ENCODE data around the gene GPRC5C. TPM values are rescaled to one million over a fixed set of nuclear protein-coding genes. Genes with fewer than 3 reads are reported as not detected.

GPRC5C gene
- total and polyA plus RNA-seq, 2 of the 13 experiments (the other 11 are each of a cell fraction or from before 2014, with no cell fraction given) = 85.6 to 300 TPM

DNA sequence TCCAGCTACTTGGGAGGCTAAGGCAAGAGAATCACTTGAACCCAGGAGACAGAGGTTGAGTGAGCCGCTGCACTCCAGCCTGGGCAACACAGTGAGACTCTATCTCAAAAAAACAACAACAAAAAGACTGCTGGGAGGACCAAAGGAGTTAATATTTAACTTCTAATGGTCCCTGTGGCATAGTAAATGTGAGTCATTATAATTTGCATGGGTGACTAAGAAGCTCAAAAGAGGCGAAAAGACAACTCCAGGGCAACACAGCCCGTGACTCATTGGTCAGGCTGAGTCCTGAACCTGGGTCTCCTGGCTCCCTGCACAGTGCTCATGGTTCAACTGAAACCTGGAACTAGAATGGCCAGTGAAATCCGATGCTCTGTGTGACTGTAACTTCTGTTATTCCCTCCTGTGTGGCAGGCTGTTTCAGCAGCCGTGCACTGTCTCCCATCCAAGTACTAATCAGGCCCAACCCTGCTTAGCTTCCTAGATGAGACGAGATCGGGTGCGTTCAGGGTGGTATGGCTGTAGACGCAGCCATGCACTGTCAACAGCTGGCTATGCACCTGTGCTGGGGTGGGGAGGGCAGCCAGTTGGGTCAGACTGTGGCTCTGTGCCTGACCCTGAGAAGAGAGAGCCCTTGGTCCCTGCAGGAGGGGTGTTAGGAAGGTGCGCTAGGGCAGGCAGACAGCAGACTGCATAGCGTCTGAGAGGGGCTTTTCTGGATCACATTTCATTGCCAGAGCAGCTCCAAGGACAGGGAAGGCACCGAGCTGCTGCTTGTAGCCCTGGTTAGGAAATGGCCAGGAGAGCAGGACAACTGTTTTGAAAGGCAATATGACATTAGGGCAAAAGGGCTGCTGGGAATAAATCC, 14.5 kb upstream of the GPRC5C start (continued):
- TF ChIP-seq ZNF629 (CRISPR knock-in tag; conservative IDR thresholded peaks at IDR 0.05) = peak; percentile 94
- TF ChIP-seq, protein P1, sequence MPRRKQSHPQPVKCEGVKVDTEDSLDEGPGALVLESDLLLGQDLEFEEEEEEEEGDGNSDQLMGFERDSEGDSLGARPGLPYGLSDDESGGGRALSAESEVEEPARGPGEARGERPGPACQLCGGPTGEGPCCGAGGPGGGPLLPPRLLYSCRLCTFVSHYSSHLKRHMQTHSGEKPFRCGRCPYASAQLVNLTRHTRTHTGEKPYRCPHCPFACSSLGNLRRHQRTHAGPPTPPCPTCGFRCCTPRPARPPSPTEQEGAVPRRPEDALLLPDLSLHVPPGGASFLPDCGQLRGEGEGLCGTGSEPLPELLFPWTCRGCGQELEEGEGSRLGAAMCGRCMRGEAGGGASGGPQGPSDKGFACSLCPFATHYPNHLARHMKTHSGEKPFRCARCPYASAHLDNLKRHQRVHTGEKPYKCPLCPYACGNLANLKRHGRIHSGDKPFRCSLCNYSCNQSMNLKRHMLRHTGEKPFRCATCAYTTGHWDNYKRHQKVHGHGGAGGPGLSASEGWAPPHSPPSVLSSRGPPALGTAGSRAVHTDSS (CRISPR knock-in tag; conservative IDR thresholded peaks at IDR 0.05) = no peak
- TF ChIP-seq KDM5B (CRISPR knock-in tag; IDR thresholded peaks at IDR 0.05; ENCODE audit: borderline replicate concordance) = peak; percentile 61; the same call in 1 of the 2 replicates
- peak; percentile 64; the same call in 1 of the 2 replicates for TF ChIP-seq ZFP36L1 (CRISPR knock-in tag; IDR thresholded peaks at IDR 0.05)
- peak; percentile 85; the same call in 1 of the 2 replicates for TF ChIP-seq ZNF136 (CRISPR knock-in tag; IDR thresholded peaks at IDR 0.05; ENCODE audit: low read depth)
- TF ChIP-seq ZNF326 (CRISPR knock-in tag; IDR thresholded peaks at IDR 0.05; ENCODE audit: borderline replicate concordance) = peak; percentile 79; the same call in 1 of the 2 replicates
- TF ChIP-seq ZNF451 (CRISPR knock-in tag; IDR thresholded peaks at IDR 0.05) = no peak; the same call in 1 of the 2 replicates
- TF ChIP-seq TBL1XR1 (IDR thresholded peaks at IDR 0.05; ENCODE audit: borderline replicate concordance, low read length, partially characterized antibody) = peak; percentile 12
- TF ChIP-seq ZNF12 (CRISPR knock-in tag; IDR thresholded peaks at IDR 0.05) = peak; percentile 34; the same call in 1 of the 2 replicates
- TF ChIP-seq, protein P2, sequence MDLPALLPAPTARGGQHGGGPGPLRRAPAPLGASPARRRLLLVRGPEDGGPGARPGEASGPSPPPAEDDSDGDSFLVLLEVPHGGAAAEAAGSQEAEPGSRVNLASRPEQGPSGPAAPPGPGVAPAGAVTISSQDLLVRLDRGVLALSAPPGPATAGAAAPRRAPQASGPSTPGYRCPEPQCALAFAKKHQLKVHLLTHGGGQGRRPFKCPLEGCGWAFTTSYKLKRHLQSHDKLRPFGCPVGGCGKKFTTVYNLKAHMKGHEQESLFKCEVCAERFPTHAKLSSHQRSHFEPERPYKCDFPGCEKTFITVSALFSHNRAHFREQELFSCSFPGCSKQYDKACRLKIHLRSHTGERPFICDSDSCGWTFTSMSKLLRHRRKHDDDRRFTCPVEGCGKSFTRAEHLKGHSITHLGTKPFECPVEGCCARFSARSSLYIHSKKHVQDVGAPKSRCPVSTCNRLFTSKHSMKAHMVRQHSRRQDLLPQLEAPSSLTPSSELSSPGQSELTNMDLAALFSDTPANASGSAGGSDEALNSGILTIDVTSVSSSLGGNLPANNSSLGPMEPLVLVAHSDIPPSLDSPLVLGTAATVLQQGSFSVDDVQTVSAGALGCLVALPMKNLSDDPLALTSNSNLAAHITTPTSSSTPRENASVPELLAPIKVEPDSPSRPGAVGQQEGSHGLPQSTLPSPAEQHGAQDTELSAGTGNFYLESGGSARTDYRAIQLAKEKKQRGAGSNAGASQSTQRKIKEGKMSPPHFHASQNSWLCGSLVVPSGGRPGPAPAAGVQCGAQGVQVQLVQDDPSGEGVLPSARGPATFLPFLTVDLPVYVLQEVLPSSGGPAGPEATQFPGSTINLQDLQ (CRISPR knock-in tag; IDR thresholded peaks at IDR 0.05) = no peak
- no peak for TF ChIP-seq ATRX (CRISPR knock-in tag; IDR thresholded peaks at IDR 0.05; ENCODE audit: borderline replicate concordance)
- peak; percentile 79; the same call in 1 of the 2 replicates for TF ChIP-seq ZSCAN9 (CRISPR knock-in tag; IDR thresholded peaks at IDR 0.05; ENCODE audit: borderline replicate concordance)
- no peak; the same call in 1 of the 2 replicates for TF ChIP-seq MIER2 (CRISPR knock-in tag; IDR thresholded peaks at IDR 0.05)
- TF ChIP-seq, protein P3, sequence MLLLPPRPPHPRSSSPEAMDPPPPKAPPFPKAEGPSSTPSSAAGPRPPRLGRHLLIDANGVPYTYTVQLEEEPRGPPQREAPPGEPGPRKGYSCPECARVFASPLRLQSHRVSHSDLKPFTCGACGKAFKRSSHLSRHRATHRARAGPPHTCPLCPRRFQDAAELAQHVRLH (CRISPR knock-in tag; IDR thresholded peaks at IDR 0.05; ENCODE audit: borderline replicate concordance, low read depth) = peak; percentile 82; the same call in 1 of the 2 replicates
- TF ChIP-seq ZNF891 (CRISPR knock-in tag; IDR thresholded peaks at IDR 0.05) = peak; percentile 80; the same call in 1 of the 2 replicates
- TF ChIP-seq, protein P4, sequence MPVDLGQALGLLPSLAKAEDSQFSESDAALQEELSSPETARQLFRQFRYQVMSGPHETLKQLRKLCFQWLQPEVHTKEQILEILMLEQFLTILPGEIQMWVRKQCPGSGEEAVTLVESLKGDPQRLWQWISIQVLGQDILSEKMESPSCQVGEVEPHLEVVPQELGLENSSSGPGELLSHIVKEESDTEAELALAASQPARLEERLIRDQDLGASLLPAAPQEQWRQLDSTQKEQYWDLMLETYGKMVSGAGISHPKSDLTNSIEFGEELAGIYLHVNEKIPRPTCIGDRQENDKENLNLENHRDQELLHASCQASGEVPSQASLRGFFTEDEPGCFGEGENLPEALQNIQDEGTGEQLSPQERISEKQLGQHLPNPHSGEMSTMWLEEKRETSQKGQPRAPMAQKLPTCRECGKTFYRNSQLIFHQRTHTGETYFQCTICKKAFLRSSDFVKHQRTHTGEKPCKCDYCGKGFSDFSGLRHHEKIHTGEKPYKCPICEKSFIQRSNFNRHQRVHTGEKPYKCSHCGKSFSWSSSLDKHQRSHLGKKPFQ (CRISPR knock-in tag; IDR thresholded peaks at IDR 0.05; ENCODE audit: insufficient replicate concordance) = peak; percentile 58
- TF ChIP-seq HNF4A (CRISPR knock-in tag; IDR thresholded peaks at IDR 0.05) = peak; percentile 56
- TF ChIP-seq ZC3H13 (CRISPR knock-in tag; IDR thresholded peaks at IDR 0.05) = peak; percentile 41; the same call in 1 of the 2 replicates
- 0 out of 2 replicates have a peak, but pooled peaks have one; percentile 37 for TF ChIP-seq MEIS1 (CRISPR knock-in tag; IDR thresholded peaks at IDR 0.05; ENCODE audit: borderline replicate concordance)
- TF ChIP-seq ZNF101 (CRISPR knock-in tag; IDR thresholded peaks at IDR 0.05; ENCODE audit: borderline replicate concordance, low read depth) = no peak
- TF ChIP-seq JDP2 (CRISPR knock-in tag; IDR thresholded peaks at IDR 0.05; ENCODE audit: borderline replicate concordance) = no peak
- TF ChIP-seq ZKSCAN1 (IDR thresholded peaks at IDR 0.05; ENCODE audit: low read length) = peak; percentile 42; the same call in 1 of the 2 replicates
- TF ChIP-seq ZMYM2 (CRISPR knock-in tag; IDR thresholded peaks at IDR 0.05) = peak; percentile 69; the same call in 1 of the 2 replicates

Measured in HepG2 (cell line).